Jurkat, Clone E6-1 (cell line): ENCODE results near the gene CCR9.

ENCODE experiments used
- DNase-seq: peaks from one replicate; pipeline ENCODE4 v3.0.0-alpha.2; 2011; ENCODE audit warnings: low read depth, low spot score
- H3K4me3 ChIP-seq: 2 replicates; pipeline ENCODE4 v1.5.1; 2011; ENCODE audit warnings: mild to moderate bottlenecking, low read length, control low read depth, moderate library complexity

CCR9 gene

GRCh38 chr3:45904931-45905330 is 18.6 kb downstream of the CCR9 start:
- H3K4me3 ChIP-seq = no peak overlapping the region
- peak; percentile 48 for DNase-seq

DNA sequence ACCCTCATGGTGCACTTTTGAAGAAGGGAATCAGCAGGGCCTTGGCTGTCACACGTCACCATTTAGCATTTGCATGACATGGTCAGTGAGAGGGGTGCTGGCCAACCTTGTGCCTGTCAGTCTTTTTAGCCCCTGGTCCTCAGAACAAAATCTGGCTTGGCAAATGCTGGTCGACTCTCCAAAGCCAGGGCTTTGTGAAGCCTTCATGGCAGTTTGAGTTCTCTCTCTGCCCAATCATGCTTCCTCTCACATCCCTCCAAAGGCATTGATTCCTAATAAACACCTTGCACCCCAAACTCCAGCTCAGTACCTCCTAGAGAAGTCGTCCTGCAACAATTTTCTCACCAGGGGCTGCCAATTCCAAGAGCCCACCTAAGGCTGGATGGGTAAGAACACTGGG is 19.4 kb downstream of the CCR9 start:
- no peak for DNase-seq
- no peak overlapping the region for H3K4me3 ChIP-seq

DNA sequence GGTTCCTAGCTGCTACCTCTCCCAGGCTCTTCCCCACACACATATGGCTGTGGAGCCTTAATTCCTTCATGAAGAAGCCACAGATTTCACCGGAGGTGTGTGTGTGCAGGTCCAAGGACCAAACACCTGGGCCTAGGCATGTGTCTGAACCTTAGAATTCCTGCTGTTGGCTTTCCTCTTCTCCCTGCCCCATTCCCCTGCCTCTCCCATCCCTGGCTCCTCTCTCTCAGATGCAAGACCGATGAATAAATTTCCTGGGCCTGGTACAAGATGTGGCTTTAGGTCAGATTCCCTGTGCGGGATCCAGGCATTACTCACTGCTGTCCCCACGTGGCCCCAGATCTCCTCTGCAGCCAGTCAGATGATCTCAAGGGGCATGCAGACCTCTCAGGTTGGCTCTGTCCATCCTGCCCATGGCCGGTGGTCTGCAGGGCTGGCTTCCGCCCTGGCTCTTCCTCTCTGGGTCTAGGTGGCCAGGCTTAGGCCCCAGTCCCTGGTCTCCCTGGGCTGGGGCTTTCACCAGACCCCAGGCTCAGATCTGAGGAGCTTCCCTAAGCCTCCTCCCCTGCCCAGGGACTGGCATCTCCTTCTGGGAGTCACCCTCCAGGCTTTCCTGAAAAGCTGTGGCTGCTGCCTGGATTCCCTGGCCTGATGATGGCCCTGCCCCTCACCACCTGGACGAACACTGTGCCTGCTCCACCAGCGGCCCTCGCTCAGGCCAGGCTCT is 20.5 kb downstream of the CCR9 start:
- no peak overlapping the region for H3K4me3 ChIP-seq
- no peak for DNase-seq

DNA sequence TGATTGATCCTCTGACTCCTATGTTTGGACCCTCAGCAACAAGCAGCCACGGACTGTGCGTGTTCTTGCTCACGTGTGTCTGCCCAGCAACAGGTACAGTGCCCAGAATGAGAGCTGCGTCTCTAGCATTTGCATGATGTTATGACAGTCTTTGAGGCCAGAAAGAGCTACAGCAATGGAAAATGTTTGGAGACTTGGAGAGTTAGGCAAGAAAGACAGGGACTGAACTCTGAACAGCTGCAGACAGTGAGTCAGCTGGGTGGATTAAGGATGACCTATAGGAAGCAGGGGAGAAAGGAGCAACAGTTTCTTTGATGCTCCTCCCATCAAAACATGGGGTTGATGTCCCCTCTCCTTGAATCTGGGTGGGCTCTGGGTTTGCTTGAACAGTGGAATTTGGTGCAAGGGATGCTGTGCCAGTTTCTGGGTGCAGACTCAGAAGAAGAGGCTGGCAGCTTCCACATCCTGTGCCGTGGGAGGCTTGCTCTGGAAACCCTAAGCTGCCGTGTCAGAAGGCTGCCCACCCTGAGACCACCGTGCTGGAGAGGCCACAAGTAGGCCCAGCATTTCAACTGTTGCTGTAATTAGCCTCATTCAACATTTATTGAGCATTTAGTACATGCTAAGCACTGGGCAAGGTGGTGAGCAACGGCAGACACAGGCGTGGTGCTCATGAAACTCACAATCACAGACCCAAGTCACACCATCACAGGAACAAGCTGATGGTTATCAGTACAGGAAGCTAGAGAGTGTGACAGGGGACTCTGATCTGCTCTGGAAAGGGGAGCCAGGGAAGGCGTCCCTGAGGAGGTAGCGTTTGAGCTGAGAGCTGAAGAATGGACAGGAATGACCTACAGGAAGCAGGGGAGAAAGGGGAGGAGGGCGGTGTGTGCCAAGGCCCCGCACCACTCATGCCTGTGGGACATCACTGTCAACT is 21.7 kb downstream of the CCR9 start:
- H3K4me3 ChIP-seq = peak overlapping the region; percentile 23
- DNase-seq = peak; percentile 69

- no peak overlapping the region; the same call in 1 of the 2 replicates for H3K4me3 ChIP-seq
- no peak for DNase-seq
These were observed 22.4 kb downstream of the CCR9 start for GRCh38 chr3:45908761-45909160.

GRCh38 chr3:45909542-45909941 is 23.2 kb downstream of the CCR9 start:
- H3K4me3 ChIP-seq = no peak overlapping the region
- DNase-seq = no peak

DNA sequence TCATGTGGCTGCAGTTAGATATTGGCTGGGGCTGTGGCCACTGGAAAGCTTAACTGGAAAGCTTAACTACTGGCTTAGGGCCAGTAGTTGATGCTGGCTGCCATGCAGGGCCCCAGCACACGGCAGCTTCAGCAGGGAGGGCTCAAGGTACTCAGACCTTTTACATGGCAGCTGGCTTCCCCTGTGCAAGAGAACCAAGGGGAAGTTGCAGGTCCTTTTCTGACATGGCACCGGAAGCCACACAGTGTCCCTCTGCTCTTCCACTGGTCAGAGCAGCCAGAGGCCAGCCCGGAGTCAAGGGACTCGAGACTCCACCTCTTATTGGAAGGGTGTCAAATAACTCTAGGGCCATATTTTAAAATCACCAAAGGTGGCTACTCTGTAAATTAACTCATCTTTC is 24.5 kb downstream of the CCR9 start:
- H3K4me3 ChIP-seq = no peak overlapping the region
- DNase-seq = no peak

GRCh38 chr3:45911511-45912226 is 25.3 kb downstream of the CCR9 start:
- DNase-seq = no peak
- H3K4me3 ChIP-seq = no peak overlapping the region

DNA sequence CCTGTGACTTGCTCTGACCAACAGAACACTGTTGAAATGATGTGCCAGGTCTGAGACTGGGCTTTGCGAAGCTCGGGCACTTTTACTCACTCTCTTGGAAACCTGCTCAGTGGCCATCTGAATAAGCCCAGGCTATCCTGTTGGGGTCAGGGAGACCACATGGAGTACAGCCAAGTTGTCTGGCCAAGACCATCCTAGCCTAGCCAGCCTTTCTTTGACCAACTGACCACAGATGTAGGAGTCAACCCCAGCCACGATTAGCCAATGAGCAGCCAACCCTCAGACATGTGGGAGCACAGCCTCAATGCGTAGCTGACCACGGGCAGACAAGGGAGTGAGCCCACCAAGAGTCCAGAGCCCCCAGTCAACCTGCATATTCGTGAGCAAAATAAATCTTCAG is 26.1 kb downstream of the CCR9 start:
- H3K4me3 ChIP-seq = no peak overlapping the region
- DNase-seq = no peak

DNA sequence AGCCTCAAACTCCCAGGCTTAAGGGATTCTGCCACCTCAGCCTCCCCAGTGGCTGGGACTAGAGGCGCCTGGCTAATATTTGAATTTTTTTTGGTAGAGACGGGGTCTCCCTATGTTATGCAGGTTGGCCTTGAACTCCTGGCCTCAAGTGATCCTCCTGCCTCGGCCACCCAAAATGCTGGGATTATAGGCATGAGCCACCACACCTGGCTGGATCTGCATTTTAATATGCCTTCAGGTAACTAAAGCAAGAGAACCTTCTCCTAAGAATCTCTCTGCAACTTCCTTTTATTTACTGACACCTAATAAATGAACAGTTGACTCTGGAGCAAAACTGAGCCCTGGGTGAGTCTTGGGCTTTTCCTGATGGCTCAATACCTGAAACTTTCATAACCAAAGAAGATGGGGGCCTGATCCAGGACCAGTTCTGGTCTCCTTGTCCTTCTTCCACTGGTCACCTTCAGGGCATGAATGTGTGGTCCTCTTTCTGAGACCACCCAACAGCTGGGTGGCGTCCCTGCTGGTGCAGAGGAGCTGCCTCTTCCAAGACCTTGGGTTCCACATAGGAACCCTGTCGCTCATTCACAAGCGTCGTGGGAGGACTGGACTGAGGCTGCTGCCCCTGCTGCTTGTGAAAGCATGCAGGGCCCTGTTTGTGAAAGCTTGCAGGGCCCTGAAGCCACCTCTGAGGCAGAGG is 28.2 kb downstream of the CCR9 start:
- peak overlapping the region; percentile 65 for H3K4me3 ChIP-seq
- no peak for DNase-seq

DNA sequence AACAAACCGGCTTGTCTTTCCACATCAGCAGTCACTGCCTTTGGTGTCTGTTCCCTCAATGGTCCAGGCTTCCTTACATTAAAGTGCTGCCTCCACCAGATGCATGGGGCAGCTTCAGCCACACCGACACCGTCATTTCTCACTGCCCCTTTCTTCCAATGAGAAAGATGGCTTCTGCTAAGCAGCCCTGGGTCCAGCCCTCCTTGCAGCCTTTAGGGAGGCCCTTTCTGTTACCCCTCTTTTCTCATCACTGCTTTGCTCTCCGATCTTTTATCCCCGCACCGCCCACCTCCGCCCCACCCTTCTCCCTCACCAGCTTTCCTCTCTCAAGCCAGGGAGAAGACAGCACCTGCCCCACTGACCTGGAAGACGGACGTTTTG is 28.7 kb downstream of the CCR9 start:
- H3K4me3 ChIP-seq = peak overlapping the region; percentile 65
- DNase-seq = no peak

DNA sequence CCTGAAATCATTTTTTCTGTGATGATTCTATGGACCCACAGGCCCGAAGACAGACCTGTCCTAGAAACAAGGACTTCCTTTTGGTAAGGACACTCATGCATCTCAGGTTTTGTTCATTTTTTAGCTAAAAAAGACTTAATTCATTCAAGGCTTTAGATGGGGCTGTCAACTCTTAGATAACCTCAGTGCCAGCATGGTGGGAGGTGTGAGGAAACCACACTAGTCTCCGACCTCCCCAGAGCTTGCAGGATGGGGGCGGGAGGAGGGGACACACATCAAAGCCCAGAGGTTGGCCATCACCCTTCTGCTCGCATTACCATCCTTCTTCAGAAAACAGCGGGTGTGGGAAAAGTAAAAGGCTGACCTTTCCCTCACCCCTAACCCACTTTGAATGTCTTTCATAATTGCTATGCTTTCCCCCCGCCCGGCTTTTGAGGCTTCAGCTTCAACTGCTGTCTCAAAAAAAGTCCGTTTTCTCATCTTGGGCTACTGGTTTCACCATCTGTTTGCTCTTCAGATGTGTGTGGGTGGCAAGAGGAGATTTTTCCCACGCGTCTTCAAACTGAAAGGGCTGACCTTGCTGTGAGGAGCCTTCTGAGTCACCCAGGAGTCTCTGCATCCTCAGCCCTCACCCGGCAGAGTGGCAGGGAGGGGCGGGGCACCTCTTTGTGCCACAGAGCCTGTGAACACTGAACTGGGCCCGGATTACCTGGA is 29.3 kb downstream of the CCR9 start:
- peak; percentile 99 for DNase-seq
- peak overlapping the region; percentile 65 for H3K4me3 ChIP-seq

DNA sequence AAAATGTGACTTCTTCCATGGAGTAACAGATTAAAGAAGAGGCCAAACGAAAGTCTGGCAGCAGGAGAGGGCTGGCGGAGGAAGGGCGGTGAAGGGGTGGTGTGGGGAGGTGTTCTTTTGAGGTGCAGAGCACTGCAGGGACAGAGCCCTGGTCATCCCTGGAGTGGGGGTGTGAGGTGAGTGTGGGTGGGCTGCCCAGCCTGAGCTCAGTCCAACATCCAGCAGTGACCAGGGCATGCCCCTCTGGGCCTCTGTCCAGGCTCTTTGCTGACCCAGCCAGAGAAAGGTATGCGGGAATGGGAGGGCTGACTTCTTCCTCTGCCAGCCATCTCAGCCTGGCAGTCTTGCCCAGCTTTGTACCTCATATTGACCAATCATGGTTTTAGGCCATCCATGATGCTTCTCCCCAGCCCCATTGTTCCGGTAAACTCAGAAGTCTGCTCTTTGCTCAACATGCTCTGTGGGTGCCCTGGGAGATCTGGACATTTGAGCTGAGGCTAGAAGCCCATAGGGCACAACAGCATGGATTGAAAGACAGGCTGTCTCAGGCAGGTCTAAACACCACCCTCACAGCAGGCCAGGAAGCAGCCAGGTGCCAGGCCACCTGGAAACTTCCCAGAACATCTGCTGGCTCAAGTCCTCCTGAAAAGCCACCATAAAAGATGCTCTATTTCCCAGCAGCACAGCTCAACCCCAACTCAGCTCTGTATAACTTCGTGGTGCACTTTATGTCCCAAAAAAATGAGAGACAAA is 31.0 kb downstream of the CCR9 start:
- no peak for DNase-seq
- H3K4me3 ChIP-seq = no peak overlapping the region

GRCh38 chr3:45921158-45922038 is 35.1 kb downstream of the CCR9 start:
- peak; percentile 57 for DNase-seq
- H3K4me3 ChIP-seq = no peak overlapping the region

DNA sequence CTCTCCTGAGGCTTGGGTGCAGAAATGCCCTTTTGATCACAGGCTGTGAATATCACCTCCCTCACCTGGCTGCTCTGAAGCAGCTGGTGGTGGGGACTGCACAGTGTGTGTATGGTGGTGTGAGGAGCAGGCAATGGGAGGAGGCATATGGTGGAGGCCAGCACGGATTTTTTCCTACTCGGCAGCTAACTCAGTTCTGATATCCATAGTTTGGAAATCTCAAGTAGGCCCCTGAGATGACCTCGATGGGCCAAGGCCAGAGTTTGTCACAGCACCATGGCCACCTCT is 35.6 kb downstream of the CCR9 start:
- H3K4me3 ChIP-seq = no peak overlapping the region
- DNase-seq = no peak

DNA sequence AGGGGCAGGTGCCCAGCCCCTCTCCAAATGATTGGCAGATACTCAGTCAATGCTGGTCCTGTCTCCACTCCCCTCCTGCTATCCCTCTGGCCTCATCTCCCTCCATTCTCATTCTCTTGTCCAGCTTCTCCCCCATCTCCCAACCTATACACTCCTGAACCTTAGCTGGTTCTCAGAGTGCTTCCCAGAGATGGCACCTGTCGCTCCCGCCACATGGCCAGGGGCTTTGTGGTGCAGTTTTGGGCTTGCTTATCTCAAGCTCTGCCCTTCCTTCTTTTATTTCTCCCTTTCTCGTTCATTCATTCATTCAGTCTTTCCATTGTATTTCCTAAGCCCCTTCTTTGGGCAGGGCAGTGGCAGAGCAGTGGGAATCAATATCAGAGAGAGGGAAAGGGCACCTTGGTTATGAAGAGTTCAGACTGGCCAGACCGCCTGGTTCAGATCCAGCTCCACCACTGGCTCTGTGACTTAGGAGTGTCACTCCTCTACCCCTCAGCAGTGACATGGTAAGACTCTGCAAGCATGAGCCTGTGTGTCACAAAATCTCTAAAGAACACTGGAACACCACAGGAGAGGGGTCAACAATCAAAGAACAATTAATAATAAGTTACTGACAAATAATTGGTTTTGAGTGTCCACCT is 36.7 kb downstream of the CCR9 start:
- H3K4me3 ChIP-seq = no peak overlapping the region

DNA sequence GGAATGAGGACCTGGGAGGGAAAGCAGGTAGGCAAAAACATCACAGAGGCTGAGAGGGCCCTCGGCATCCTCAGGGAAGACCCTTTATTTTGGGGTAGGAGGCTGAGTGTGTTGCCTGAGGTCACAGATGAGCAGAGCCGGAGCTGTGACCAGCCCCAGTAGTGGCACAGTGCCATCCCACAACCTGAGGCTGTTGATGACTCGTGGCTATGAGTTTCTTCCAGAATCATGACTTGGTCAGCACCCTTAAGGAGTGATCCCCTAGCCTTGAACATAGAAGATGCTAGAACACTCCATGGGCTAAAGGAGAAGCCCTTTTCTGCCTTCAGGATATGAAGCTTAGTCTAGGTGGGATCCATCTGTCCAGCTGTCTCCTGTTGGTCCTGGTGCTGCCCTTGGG is 37.4 kb downstream of the CCR9 start:
- H3K4me3 ChIP-seq = no peak overlapping the region
- DNase-seq = no peak

More for the DNA sequence above, 36.7 kb downstream of the CCR9 start:
- DNase-seq = no peak
